Vagina (tissue), 2 donors: ENCODE results near the gene SCD.

Source experiments
- POLR2A ChIP-seq, 2 donors: fragments of 450-650 bp; IDR thresholded peaks; one replicate each; pipeline ENCODE4 v1.6.1; 2017; ENCODE audit warnings: antibody characterized with exemption in 2 of 2, mild to moderate bottlenecking in 2 of 2, moderate library complexity in 2 of 2
- TF ChIP-seq, protein P1 (sequence below), 3 experiments: fragments of 450-650 bp in 2 of 3; fragments of 200-600 bp in 1 of 3; sonication (generic) in 1 of 3; IDR thresholded peaks; one replicate each; pipeline ENCODE4 v1.5.1; 2017 to 2019; ENCODE audit warnings: antibody characterized with exemption in 3 of 3, mild to moderate bottlenecking in 2 of 3, moderate library complexity in 2 of 3

DNA sequence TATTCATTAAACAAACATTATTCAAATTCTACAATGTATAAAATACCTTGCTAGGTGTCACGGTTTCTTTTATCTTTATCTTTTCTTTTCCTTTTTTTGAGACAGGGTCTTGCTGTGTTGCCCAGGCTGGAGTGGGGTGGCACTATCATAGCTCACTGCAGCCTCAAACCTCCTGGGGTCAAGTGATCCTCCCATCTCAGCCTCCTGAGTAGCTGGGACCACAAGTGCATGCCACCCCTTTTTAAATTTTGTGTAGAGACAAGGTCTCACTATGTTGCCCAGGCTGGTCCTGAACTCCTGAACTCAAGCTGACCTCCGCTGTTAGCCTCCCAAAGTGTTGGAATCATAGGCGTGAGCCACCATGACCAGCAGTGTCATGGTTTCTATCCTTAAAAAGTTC, 42.6 kb upstream of the SCD start:
- TF ChIP-seq, protein P1, sequence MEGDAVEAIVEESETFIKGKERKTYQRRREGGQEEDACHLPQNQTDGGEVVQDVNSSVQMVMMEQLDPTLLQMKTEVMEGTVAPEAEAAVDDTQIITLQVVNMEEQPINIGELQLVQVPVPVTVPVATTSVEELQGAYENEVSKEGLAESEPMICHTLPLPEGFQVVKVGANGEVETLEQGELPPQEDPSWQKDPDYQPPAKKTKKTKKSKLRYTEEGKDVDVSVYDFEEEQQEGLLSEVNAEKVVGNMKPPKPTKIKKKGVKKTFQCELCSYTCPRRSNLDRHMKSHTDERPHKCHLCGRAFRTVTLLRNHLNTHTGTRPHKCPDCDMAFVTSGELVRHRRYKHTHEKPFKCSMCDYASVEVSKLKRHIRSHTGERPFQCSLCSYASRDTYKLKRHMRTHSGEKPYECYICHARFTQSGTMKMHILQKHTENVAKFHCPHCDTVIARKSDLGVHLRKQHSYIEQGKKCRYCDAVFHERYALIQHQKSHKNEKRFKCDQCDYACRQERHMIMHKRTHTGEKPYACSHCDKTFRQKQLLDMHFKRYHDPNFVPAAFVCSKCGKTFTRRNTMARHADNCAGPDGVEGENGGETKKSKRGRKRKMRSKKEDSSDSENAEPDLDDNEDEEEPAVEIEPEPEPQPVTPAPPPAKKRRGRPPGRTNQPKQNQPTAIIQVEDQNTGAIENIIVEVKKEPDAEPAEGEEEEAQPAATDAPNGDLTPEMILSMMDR (IDR thresholded peaks at IDR 0.05) = no peak
- TF ChIP-seq POLR2A (IDR thresholded peaks at IDR 0.05) = no peak
